Placental pericyte (primary cell): ENCODE results near the gene ZNF354C. TPM values are rescaled to one million over a fixed set of nuclear protein-coding genes. Genes with fewer than 3 reads are reported as not detected.

ENCODE experiments used
- total RNA-seq: library from RNA; depleted of rRNA; stranded (reverse); fragments of >200 nt; gene quantifications from 2 replicates; pipeline ENCODE4 v1.2.3, GENCODE V29; 2012

The ZNF354C gene
- total RNA-seq: 3.9 and 7.0 TPM in 2 replicates

GRCh38 chr5:179060116-179061008 lies at the start of gene ZNF354C:
Gene ZNF354C (plus strand): TSS chr5:179060373. CDS start chr5:179062069, 1,696 bp downstream.

GRCh38 chr5:179023528-179024189 lies 36.5 kb upstream of the ZNF354C start, which contains the start of gene ZNF879:
Gene ZNF879 (plus strand): TSS chr5:179023804. CDS start chr5:179025005, 1,201 bp downstream.

Other genes starting within 250 kb of the ZNF354C start
- 7.7 and 9.0 TPM in 2 replicates for gene ZNF354B, start 200.4 kb upstream of the ZNF354C start, total RNA-seq
- gene ZFP2, start 164.5 kb upstream of the ZNF354C start, total RNA-seq: under 0.01 and 0.22 TPM in 2 replicates
- 0.86 and 2.0 TPM in 2 replicates for gene ZNF454, start 119.2 kb upstream of the ZNF354C start, total RNA-seq
- gene GRM6, start 65.1 kb upstream of the ZNF354C start, total RNA-seq: not detected in 2 replicates
- gene ZNF879, start 36.6 kb upstream of the ZNF354C start, total RNA-seq: 2.6 and 3.3 TPM in 2 replicates